ENCODE results near the gene MYO9A.

- TF ChIP-seq, protein P1, sequence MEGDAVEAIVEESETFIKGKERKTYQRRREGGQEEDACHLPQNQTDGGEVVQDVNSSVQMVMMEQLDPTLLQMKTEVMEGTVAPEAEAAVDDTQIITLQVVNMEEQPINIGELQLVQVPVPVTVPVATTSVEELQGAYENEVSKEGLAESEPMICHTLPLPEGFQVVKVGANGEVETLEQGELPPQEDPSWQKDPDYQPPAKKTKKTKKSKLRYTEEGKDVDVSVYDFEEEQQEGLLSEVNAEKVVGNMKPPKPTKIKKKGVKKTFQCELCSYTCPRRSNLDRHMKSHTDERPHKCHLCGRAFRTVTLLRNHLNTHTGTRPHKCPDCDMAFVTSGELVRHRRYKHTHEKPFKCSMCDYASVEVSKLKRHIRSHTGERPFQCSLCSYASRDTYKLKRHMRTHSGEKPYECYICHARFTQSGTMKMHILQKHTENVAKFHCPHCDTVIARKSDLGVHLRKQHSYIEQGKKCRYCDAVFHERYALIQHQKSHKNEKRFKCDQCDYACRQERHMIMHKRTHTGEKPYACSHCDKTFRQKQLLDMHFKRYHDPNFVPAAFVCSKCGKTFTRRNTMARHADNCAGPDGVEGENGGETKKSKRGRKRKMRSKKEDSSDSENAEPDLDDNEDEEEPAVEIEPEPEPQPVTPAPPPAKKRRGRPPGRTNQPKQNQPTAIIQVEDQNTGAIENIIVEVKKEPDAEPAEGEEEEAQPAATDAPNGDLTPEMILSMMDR (IDR thresholded peaks at IDR 0.05), result no peak
- no peak for TF ChIP-seq POLR2A (IDR thresholded peaks at IDR 0.05)
- no peak for TF ChIP-seq EP300 (IDR thresholded peaks at IDR 0.05)
Measured at GRCh38 chr15:71788646-71789579, 329.0 kb downstream of the MYO9A start.
